HG02588 (cell line): ENCODE data around the gene TRABD2B.

Experiments used
- ATAC-seq: cut with Tn5 transposase; IDR thresholded peaks from one replicate; pipeline ENCODE4 v1.9.1; 2021; ENCODE audit warnings: mild to moderate bottlenecking, moderate library complexity; ENCODE audit not compliant: unreplicated experiment

TRABD2B gene

DNA sequence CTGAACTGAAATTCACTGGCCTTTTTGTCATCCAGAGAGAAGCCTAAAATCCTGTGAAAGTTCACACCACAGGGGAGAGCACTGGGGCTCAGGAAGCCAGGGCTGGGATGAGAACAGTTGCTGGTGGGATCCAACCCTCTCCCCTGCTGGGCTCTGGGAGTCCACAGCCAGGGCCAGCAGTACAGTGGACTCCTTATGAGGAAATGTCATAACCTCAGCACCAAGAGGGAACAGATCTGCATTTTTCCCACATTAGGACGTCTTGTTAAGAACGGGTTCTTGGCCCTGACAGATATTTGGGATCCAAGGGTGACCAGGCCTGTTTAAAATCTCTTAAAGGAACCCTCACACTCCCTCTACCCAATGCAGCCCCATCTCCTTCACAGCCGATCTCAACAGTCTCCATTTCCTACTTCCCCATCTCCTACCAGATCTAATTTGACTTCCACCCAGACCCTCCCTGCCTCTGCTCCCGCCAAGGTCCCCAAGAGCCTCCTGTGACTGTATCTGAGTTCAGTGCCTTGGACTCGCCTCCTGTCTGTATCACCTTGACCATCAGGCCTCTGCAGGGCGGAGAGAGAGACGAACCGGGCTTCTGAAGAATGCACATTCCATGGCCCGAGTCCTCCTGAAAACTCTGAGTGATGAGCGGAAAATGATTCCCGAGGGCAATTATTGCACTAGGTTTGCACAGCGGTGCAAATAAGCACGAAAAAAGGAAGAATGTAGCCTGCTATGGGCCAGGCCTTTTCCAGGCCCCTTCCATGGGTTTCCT lies 159.9 kb downstream of the TRABD2B start:
- ATAC-seq = no peak

DNA sequence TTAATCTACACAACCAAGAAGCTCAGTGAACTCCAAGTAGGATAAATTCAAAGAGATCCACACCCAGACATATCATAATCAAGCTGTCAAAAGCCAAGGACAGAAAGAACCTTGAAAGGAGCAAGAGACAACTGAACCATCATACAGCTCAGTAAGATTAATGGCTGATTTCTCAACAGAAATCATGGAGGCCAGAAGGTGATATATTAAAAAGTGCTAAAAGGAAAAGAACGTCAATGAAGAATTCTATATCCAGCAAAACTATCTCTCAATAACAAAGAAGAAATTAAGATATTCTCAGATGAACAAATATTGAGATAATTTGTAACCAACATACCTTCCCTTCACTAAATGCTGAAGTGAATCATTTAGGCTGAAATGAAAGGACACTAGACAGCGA lies 161.8 kb downstream of the TRABD2B start:
- no peak for ATAC-seq

DNA sequence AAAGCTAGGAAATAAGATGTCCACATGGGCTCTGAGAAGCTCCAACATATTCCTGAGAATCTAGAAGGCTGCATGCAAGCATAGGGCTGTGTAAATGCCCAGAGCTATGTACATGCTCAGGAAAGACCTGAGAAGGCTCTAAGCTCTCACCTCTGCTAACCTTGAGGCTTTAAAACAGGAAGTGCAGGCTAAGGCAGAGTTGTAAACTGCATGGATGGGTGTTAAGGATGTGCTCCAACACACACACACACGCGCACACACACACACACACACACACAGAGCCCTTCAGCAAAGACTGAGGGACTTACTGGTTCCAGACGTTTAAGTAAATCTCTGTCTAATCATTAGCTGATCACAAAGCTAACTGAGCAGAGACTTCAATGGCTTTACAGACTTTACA lies 162.9 kb downstream of the TRABD2B start:
- ATAC-seq = no peak

DNA sequence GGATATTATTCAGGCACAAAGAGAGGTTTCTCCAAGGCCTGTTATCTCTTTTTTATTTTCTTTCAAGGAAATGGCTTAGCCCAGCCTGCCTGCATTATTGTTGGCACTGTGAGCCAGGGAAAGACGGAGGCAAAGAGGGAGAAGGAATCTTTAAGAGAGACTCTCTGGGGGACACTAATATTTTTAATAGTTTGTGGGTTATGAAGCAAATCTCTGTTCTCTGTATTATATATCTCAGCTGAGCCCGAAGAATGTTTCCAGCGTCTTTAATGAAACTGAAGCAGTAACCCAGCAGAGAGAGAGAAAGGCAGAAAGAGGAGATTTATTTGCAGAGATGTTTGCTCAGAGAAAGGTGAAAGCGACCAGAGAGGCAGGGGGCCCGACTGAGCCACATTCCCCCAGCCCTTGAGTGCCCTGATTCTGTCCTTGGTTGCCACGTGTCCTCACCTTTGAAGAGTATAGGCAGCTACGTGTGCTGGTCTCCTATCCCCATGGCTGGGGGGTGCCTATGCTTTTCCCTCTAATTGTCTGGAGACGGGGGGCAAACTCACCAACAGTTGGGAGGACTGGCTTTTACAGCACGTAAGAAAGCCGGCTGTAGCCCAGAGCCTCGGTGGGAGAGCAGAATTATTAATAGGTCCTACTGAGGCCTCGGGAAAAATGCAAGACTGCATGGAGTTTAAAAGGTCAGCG lies 166.4 kb downstream of the TRABD2B start:
- no peak for ATAC-seq

DNA sequence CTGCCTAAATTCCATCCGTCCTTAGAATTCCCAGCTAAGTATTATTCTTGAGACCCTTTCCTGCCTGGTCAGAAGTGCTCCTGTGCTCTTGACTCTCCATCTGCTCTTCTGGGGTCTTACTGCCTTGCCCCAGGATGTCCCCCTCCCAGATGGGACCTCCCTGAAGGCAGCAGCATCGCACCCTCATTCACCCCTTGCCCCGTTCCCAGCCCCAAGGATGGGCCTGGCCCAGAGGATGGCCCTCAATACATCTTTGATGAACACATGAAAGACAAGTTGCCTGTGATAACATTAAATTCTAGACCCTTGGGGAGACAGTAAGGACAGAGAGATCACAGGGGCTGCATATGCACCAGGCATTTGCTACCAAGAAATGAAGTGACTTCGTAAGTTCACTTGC lies 167.2 kb downstream of the TRABD2B start:
- ATAC-seq = no peak

DNA sequence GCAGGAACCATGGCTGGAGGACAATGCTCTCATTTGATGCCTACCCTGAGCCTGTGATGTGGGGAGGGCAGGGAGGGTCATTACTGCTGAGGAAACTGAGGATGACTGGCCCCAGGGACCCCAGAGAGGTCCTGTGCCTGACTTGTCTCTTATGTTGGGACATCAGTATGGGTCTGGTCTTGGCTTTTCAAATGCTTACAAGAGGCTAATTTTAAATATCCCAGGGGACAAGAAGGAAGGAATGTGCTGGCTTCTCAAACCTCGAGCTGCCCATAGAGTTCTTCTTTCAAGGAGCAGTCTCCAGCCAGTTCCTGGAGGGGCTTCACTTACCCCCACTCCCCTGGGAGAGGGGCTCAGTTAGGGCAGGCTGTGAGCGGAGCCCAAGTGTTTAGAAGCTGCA lies 168.2 kb downstream of the TRABD2B start:
- no peak for ATAC-seq

DNA sequence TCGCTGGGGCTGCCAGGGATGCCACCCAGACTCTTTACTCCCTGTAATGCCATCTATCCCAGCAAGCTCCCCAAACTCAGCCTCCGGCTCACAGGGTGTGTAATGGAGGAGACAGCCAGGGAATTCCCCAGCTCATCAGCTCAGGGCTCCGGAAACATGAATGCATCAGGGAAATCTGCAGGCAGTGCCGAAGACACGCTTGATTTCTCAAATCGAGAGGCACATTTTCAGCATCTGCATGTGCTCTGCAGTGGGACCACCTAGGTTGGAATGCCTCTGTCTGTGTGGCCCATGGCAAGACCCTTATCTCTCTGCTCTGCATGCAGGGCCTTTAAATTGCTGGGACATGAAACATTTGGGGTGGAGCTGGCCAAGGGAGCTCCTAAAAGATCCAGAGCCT lies 170.1 kb downstream of the TRABD2B start:
- no peak for ATAC-seq

DNA sequence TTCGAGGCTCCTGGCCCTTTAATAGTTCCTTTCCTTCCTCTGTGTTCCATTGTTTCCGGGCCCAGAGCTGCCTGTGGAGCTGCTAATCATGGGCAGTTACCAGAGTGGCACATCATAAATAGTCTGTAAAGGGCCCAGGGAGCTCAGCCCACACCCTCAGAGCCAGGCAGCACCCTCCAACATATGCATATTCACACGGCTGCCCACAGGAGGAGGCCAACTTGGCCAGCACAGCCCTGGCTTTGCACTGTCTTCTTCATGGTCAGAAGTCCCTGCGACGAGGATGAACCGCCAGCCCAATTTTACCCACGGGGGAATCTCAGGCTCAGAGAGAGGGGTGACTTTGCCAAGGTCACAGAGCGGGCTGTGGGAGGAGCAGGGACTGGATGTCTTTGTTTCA lies 172.5 kb downstream of the TRABD2B start:
- no peak for ATAC-seq

DNA sequence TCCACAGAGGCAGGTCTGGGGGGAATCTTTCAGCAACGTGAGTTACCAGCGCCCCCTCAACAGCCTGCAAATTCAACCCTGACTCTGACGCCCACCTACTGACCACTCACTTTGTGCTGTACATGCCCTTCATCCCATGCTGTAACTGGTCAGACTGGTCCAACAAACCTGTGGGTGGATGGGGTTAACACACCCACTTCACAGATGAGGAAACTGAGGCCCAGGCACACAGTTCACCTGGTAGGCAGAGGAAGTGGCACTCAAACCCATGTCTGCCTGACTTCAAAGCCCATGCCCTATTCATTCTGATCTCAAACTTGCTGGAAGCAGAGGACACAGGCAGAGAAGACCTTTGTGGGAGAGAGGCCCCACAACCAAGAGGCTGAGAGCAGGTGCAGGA lies 172.9 kb downstream of the TRABD2B start:
- ATAC-seq = no peak

DNA sequence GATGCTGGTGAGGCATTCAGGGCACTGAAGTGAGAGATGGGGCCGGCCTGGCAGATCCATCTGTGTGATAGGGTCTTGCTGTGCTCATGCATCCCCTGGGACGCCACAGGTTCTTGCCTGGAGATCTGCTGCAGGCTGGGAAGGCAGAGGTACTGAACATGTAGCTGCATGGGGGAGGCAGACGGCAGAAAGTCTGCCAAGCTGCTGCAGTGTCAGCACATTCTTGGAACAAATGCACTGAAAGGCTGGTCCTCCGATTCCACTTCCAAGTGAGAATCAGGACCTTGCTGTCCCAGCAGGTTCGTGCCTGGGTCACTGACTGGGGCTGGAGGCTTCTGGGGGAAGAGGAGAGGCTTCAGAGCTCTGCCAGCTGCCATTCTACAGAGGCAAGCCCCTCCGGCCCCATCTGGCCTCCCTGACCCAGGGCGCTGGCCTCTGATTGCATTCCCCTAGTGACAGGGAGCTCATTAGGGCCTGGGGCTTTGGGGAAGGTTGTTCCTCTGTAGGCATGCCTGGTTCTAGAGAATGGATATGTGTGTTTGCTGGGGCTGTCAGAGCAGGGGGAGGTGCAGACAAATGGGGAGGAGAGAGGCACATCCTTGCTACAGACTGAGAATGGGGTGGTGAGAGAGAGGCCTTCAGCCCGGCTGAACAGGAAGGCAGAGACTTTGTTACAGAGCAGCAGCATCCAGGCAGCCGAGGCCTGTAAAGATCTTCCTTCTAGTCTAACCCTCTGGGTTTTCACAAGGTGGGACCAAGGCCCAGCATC lies 174.0 kb downstream of the TRABD2B start:
- ATAC-seq = no peak

DNA sequence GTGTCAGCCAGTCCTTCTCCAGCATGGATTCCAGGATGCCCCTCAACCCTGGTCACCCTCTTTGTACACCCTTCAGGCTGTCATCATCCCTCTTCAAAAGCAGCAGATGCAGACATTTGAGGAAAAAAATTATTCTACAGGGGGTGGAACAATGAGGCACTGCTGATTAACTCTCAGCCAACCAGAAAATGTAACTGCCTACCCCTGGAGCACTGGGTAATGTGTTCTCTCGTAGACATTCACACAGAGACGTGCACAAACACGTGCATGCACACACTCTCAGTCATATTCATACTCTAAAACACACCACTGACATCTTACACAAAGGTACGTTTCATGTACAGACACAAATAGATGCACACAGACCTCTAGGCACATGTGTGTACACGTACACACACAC lies 175.4 kb downstream of the TRABD2B start:
- ATAC-seq = no peak

DNA sequence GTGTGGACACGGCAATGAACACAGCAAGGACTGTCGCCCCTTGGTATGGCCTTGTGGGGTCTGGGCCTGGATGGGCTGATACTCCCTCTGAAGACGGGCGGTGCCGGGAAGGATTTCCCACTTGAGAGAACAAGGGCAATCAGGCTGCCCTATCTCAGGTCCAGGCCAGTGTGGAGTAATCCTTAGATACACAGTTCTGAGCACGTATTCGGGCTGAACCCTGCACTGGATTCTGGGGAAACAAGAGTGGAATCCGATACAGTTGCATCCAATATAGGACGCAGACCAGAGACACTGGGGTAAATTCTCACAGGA lies 177.7 kb downstream of the TRABD2B start:
- no peak for ATAC-seq

DNA sequence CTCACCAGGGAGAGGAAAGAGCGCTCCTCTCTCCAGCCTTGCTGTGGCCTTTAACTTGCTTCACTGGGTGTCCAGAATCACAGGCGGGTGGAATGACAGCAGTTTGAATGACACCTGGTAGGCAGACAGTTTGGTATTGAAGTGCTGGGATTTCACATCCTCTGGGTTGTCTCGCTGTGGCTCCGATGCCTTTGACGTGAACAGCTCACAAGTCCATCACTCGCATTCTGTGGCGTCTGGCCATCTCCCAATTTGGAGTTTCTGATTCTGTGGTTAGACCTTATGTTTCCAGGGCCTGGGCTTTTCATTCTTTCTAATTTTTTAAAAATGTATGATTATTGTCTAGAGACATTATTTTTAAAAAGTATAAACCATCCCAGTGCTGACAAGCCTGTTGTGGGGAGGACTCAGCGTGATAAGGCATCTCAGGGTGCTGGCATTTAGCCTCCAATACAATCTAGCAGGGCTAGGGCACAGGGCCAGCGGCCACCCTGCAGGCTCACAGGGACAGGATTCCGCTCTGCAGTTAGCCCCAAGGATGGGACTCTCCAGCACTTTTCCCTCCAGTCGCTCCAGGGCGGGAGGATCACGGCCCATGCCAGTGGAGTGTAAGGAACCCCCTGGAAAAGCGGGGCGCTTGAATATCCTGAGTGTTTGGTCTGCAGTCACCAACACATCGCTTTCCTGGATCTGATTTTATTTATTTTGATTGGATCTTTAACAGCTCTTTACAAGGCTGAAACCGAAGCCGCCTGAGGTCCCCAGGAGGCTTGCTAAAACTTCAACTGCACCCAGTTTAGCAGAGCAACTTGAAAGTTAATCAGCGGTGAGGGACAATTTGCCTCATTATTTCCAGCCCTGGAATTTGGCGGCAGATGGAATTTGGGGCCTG lies 178.3 kb downstream of the TRABD2B start:
- ATAC-seq = no peak

DNA sequence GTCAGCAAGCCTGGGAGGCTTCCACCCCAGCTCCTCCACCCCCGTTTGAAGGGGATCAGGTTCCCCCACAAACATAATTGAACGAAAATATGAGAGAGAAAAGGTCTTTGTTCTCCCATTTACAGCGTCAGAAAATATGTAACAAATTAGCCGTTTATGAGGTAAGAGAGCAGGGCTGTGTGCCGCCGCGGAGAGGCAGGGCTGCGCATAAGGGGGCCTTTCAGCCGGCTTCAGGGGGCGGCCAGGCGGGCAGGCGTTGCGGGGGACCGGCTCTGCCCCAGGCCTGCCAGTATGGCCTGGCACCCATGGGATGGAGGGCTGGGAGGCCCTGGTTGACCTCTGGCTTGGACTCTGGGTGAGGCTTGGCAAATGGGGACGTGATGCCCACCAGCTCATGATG lies 179.3 kb downstream of the TRABD2B start:
- ATAC-seq = no peak

DNA sequence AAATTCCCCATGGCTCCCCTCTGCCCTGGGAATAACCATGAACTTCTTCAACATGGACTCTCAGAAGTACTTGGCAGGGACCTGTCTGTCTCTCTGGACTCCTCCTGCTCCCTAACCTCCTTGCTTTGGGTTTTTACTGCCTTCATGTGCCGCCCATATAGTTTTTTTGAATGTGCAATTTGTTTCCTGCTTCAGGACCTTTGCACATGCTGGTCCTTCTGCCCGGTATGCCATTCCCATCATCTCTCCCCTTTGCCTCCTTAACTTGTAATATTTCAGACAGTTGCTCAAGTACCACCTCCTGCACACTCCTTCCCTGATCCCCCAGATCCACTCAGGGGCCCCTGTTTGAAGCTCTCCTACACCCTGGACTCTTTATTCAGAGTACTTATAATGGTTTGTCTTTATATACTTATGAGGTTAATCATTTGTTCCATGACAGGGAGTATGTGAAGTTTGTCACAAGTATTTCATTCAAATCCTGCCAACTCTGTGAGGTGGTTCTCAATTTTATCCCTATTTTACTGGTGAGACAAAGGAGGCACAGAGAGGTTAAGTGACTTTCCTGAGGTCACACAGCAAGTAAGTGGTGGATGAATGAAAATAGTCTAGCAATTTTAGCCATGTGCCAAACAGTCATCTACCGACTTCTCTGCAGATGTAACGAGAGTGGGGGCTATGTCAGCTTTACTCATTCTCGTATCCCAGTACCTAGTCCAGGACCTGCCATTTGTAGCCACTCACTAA lies 180.7 kb downstream of the TRABD2B start:
- no peak for ATAC-seq

DNA sequence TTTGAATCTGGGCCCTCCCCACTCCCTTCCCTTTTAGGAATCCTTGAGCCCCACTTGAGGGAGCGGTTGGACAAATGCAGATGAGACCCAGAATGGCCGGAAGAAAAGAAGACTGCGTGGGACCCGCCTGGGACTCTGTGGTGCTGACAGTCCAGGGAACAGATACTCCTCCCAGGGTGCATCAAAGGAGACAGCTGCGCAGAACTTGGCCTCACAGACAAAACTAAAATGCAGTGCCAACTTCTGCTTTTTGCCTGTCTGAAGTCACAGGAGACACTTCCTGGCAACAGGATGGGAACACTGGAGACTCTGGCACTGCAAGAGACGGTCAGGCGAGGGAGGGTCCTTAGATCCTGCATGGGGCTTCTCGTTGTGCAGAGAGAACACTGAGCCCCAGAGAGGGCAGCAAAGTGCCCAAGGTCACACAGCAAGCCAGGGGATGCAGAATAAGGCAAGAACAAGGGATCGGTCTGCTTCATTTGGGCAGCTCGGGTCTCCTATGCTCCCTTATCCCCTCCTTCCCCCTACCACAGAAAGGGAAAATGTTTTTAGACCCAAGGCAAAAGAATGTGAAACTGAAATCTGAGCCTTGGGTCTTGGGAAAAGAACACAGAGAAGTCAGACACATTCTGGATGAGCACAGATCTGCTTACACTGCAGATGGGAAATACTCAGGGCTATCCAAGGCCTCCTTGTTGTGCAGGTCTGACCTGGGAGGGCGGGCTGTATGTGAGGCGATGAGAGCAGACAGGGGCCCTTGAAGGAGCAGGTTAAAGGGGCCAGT lies 182.4 kb downstream of the TRABD2B start:
- no peak for ATAC-seq

DNA sequence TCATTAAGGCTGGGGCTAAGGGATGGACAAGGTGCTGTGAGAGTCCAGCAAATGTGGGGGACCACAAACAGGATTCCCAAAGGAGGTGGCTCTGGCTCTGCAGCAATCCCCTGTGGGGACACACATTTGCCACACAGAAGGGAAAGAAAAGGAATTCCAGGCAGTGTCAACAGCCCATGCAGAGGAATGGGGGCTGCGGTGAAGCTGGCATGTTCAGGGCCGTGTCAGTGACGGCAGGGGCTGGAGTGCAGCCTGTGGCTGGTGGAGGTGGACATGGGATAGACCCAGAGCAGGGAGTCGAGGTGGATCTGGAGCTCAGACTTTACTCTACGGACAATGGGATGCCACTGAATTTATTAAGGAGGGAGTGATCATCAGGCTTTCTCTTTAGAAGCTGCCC lies 183.2 kb downstream of the TRABD2B start:
- no peak for ATAC-seq

DNA sequence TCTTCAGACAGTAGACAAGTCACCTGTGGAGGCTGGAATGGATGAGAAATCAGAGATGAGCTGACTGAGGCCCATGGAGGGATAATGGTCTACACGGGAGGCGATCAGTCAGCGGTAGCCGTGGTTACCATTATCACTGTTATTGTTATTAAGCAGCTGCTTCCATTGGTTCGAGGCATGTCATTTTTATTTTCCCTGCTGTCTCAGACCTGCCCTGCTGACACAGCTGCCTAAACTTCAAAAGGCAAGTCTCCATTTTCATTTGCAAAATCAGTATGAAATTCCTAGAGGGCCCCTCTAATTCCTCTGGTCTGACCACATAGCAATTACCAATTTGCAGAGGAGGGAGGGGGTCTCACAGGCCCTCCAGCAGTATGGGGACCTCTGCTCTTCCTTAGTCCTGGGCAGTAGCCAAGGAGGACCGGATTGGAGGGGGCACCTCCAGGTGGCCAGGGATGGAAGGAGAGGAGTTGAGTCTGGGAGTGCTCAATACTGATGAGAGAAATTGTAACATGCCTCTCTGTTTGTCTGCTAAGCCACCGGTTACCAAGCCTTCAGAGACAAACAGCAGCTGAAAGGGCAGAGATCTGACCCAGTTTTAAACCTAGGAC lies 184.2 kb downstream of the TRABD2B start:
- no peak for ATAC-seq
